ENCODE data around the gene PEDS1. TPM values are rescaled to one million over a fixed set of nuclear protein-coding genes. Genes with fewer than 3 reads are reported as not detected.
A peak's percentile ranks its signal among the peaks of the same experiment; 100 is the strongest.

PEDS1 gene
- total RNA-seq, 1 experiment from 2014 or later: 53.8 TPM

DNA sequence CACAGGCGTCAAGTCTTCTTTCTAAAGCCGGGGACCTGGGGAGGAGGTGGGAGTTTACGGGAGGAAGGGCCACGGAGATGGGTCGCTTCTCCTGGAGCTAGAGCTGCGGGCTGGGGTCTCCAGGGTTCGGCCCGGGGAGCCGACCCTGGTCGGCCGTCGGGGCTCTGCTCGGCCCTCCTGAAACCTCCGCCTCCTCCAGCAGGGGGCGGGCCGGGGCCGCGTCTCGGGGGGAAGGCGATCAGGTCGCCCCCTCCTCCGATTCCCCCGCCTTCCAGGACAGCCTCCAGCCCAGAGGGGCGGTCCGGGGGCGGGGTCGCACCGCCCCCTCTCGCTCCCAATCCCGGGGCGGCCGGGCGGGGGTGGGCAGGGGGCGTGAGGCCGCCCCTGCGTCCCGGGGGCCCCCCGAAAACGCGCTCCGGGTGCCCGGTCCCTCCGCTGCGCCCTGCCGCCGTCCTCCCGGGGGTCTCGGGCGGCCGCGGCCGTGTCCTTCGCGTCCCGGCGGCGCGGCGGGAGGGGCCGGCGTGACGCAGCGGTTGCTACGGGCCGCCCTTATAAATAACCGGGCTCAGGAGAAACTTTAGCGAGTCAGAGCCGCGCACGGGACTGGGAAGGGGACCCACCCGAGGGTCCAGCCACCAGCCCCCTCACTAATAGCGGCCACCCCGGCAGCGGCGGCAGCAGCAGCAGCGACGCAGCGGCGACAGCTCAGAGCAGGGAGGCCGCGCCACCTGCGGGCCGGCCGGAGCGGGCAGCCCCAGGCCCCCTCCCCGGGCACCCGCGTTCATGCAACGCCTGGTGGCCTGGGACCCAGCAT, 36.9 kb upstream of the PEDS1 start, which contains the start of gene CEBPB:
Gene CEBPB (plus strand): TSS at position 580 of the 814 bp plus-strand sequence. CDS start 204 bp downstream, at position 784.
- peak within 1 kb of the TSS; percentile 94 for H3K9ac ChIP-seq (ENCODE audit: low read length)
- no peaks in the 10 kb centered on the region for H3K9me2 ChIP-seq (replicated peaks; ENCODE audit: low read length)
- DNase-seq (peak; percentile 92), ATAC-seq (peak; percentile 54)
- peaks cover 28% of the 10 kb centered on the region for H3K4me1 ChIP-seq (ENCODE audit: insufficient read depth, low read length)
- no TSS peak for BruUV-seq (replicated peaks)
- ChIA-PET CTCF (interaction anchor here (0.6 kb wide), 1 partner anchor 155 kb away, joined by 4 read pairs; no protein-coding TSS in a partner anchor), POLR2A (ENCODE audit: unreplicated experiment) (interaction anchor here (0.7 kb wide), 3 partner anchors 24 to 550 kb away, joined by 3 to 5 read pairs (median 5); no protein-coding TSS in a partner anchor)
- H3K9me3 ChIP-seq (ENCODE audit: low read length): no peaks in the 10 kb centered on the region
- H3K36me3 ChIP-seq (ENCODE audit: low read depth, low read length): peaks cover 12% of the 10 kb centered on the region; the same call in 1 of the 2 replicates
- peaks cover 5% of the 10 kb centered on the region for H3F3A ChIP-seq (ENCODE audit: low read length, unreplicated experiment)
- peak within 1 kb of the TSS; percentile 65 for H2AFZ ChIP-seq (ENCODE audit: low read length)
- peaks cover 47% of the 10 kb centered on the region for H3K79me2 ChIP-seq (ENCODE audit: low read length)
- H3K27me3 ChIP-seq (ENCODE audit: low read length): no peaks in the 10 kb centered on the region
- intact Hi-C loops (cut with micrococcal nuclease): loop anchor here (1.0 to 5.0 kb wide), 2 partner anchors 117 to 276 kb away; no protein-coding TSS in a partner anchor
- peaks cover 28% of the 10 kb centered on the region for H4K20me1 ChIP-seq (ENCODE audit: low read length)
- H3K4me2 ChIP-seq (ENCODE audit: low read length): peak within 1 kb of the TSS; percentile 79
- peak; percentile 72 for TF ChIP-seq CTCF (conservative IDR thresholded peaks at IDR 0.05; ENCODE audit: low read depth, low read length)
- TF ChIP-seq EZH2 (IDR thresholded peaks at IDR 0.05; ENCODE audit: low read length, unreplicated experiment): no peak
- no peak for TF ChIP-seq EZH2phosphoT487 (IDR thresholded peaks at IDR 0.05; ENCODE audit: borderline replicate concordance, low read length)
- H3K27ac ChIP-seq (ENCODE audit: low read length): peak within 1 kb of the TSS; percentile 75
- H3K4me3 ChIP-seq (ENCODE audit: low read length): peak within 1 kb of the TSS; percentile 96

DNA sequence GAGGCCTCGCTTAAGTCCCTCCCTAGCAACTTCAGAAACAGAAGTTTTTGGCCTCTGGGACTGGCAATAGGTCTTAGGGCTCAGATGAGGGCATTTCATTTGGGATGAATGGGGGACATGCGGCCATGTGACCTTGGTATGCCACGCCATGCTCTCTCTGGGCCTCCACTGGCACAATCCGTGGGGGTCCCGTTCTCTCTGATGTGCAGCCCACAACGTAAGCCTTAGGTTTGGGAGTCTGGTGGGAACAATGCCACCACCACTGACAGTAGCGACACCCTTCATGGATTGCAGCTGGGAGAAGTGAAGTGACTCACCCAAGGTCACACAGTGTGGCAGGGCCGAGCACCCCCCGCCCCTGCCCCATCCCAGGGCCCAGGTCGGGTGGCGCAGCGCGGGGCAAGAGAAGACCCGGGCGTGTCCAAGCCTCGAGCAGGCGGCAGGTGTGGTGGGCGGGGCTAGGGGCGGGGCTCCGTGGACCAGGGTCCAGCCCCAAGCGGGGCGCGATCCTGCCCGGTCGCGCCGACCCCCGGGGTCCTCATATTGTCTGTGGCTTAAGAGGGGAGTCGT, 36.2 kb upstream of the PEDS1 start:
- ChIA-PET POLR2A (ENCODE audit: unreplicated experiment) (no interaction called here), CTCF (no interaction called here)
- Histone ChIP-seq H3K27ac (ENCODE audit: low read length) (no peak overlapping the region), H2AFZ (ENCODE audit: low read length) (peak overlapping the region; percentile 65), H3K9ac (ENCODE audit: low read length) (peak overlapping the region; percentile 94), H3F3A (ENCODE audit: low read length, unreplicated experiment) (no peaks in the 10 kb centered on the region), H3K4me1 (ENCODE audit: insufficient read depth, low read length) (peaks cover 28% of the 10 kb centered on the region), H3K9me3 (ENCODE audit: low read length) (no peaks in the 10 kb centered on the region), H3K4me3 (ENCODE audit: low read length) (peak overlapping the region; percentile 96), H3K27me3 (ENCODE audit: low read length) (no peaks in the 10 kb centered on the region), H3K79me2 (ENCODE audit: low read length) (peaks cover 40% of the 10 kb centered on the region), H3K9me2 (replicated peaks; ENCODE audit: low read length) (no peaks in the 10 kb centered on the region), H3K36me3 (ENCODE audit: low read depth, low read length) (peaks cover 12% of the 10 kb centered on the region; the same call in 1 of the 2 replicates), H3K4me2 (ENCODE audit: low read length) (peak overlapping the region; percentile 79), H4K20me1 (ENCODE audit: low read length) (peaks cover 26% of the 10 kb centered on the region)
- intact Hi-C loops (cut with micrococcal nuclease): loop anchor here (1.0 to 5.0 kb wide), 2 partner anchors 118 to 277 kb away; no protein-coding TSS in a partner anchor
- no TSS peak for BruUV-seq (replicated peaks)
- ATAC-seq: no peak
- peak; percentile 27 for DNase-seq
- TF ChIP-seq CTCF (conservative IDR thresholded peaks at IDR 0.05; ENCODE audit: low read depth, low read length) (no peak), EZH2phosphoT487 (IDR thresholded peaks at IDR 0.05; ENCODE audit: borderline replicate concordance, low read length) (no peak), EZH2 (IDR thresholded peaks at IDR 0.05; ENCODE audit: low read length, unreplicated experiment) (no peak)
